HCT116 (cell line): Measurements from ENCODE around the gene FAM135A. TPM values are rescaled to one million over a fixed set of nuclear protein-coding genes. Genes with fewer than 3 reads are reported as not detected.

ENCODE experiments used
- EGR1 ChIP-seq: IDR thresholded peaks from 2 replicates; pipeline ENCODE4 v1.6.1; 2012; ENCODE audit warnings: low read depth
- ELF1 ChIP-seq: IDR thresholded peaks from 2 replicates; pipeline ENCODE4 v1.6.1; 2012; ENCODE audit warnings: low read depth, borderline replicate concordance
- EZH2 ChIP-seq: fragments of 200-600 bp; sonication (generic); IDR thresholded peaks from 2 replicates; pipeline ENCODE4 v1.6.1; 2017; ENCODE audit warnings: antibody characterized with exemption, mixed run types
- FOSL1 ChIP-seq: IDR thresholded peaks from 2 replicates; pipeline ENCODE4 v1.6.1; 2012; ENCODE audit warnings: low read depth
- RAD21 ChIP-seq: IDR thresholded peaks from 2 replicates; pipeline ENCODE4 v1.6.1; 2012; ENCODE audit warnings: low read depth, mild to moderate bottlenecking
- TCF7L2 ChIP-seq: IDR thresholded peaks from 2 replicates; pipeline ENCODE4 v1.7.0; 2011; ENCODE audit warnings: borderline replicate concordance, inconsistent platforms; ENCODE audit not compliant: insufficient read depth, insufficient read length; ENCODE audit errors: extremely low read depth
- total RNA-seq: library from RNA; stranded (reverse); gene quantifications from one replicate; pipeline ENCODE4 v1.2.1, GENCODE V29; 2021; ENCODE audit not compliant: unreplicated experiment
- TF ChIP-seq, protein P1 (sequence below), 3 experiments: fragments of 200-600 bp in 1 of 3; sonication (generic) in 1 of 3; IDR thresholded peaks in 2 of 3; conservative IDR thresholded peaks in 1 of 3; 2 replicates each; pipeline ENCODE4 v1.5.1; 2012 to 2017; ENCODE audit warnings: low read depth in 2 of 3, low read length in 2 of 3, antibody characterized with exemption in 1 of 3, borderline replicate concordance in 1 of 3, control low read depth in 1 of 3, mild to moderate bottlenecking in 1 of 3, mixed read lengths in 1 of 3, mixed run types in 1 of 3, moderate library complexity in 1 of 3; ENCODE audit not compliant: insufficient read depth in 1 of 3
- TF ChIP-seq, protein P2 (sequence below): IDR thresholded peaks from 2 replicates; pipeline ENCODE4 v1.6.1; 2012
- TF ChIP-seq, protein P3 (sequence below): IDR thresholded peaks from 2 replicates; pipeline ENCODE4 v1.6.1; 2012; ENCODE audit warnings: low read depth

FAM135A gene
- total RNA-seq, 1 experiment from 2014 or later = 20.8 TPM

DNA sequence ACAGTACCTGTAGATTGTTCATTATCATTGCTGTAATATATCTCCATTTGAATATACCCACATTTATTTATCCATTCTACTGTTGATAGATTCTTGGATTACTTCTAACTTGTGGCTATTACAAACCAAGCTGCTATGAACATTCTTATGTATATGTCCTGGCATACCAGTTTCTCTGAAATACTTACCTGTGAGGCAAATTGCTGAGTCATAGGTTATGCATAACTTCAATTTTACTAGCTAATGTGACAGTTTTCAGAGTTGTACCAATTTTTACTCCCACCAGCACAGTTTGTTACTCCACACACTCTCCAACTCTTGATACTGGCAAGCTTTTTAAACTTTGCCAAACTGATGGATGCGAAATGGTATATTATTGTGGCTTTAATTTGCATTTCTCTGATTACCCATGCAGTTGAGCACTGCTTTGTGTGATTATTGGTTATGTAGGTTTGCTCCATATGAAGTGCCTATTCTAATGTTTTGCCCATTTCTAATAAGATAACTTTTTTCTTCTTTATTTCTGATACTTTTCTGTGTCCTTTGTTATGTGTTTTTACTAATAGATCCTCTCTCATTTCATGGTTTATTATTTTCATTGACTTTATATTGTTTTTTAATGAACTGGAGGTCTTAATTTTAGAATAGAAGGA is 90.6 kb downstream of the FAM135A start (continued):
- TF ChIP-seq, protein P1, sequence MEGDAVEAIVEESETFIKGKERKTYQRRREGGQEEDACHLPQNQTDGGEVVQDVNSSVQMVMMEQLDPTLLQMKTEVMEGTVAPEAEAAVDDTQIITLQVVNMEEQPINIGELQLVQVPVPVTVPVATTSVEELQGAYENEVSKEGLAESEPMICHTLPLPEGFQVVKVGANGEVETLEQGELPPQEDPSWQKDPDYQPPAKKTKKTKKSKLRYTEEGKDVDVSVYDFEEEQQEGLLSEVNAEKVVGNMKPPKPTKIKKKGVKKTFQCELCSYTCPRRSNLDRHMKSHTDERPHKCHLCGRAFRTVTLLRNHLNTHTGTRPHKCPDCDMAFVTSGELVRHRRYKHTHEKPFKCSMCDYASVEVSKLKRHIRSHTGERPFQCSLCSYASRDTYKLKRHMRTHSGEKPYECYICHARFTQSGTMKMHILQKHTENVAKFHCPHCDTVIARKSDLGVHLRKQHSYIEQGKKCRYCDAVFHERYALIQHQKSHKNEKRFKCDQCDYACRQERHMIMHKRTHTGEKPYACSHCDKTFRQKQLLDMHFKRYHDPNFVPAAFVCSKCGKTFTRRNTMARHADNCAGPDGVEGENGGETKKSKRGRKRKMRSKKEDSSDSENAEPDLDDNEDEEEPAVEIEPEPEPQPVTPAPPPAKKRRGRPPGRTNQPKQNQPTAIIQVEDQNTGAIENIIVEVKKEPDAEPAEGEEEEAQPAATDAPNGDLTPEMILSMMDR (IDR thresholded peaks at IDR 0.05 in 2 of 3, conservative IDR thresholded peaks at IDR 0.05 in 1 of 3; ENCODE audit: borderline replicate concordance in 1 of 3, insufficient read depth in 1 of 3, low read depth in 2 of 3, low read length in 2 of 3) = no peak
- TF ChIP-seq EGR1 (no peak), TCF7L2 (no peak), RAD21 (no peak), ELF1 (no peak), EZH2 (no peak), FOSL1 (no peak)
- TF ChIP-seq, protein P2, sequence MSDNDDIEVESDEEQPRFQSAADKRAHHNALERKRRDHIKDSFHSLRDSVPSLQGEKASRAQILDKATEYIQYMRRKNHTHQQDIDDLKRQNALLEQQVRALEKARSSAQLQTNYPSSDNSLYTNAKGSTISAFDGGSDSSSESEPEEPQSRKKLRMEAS = no peak
- TF ChIP-seq, protein P3, sequence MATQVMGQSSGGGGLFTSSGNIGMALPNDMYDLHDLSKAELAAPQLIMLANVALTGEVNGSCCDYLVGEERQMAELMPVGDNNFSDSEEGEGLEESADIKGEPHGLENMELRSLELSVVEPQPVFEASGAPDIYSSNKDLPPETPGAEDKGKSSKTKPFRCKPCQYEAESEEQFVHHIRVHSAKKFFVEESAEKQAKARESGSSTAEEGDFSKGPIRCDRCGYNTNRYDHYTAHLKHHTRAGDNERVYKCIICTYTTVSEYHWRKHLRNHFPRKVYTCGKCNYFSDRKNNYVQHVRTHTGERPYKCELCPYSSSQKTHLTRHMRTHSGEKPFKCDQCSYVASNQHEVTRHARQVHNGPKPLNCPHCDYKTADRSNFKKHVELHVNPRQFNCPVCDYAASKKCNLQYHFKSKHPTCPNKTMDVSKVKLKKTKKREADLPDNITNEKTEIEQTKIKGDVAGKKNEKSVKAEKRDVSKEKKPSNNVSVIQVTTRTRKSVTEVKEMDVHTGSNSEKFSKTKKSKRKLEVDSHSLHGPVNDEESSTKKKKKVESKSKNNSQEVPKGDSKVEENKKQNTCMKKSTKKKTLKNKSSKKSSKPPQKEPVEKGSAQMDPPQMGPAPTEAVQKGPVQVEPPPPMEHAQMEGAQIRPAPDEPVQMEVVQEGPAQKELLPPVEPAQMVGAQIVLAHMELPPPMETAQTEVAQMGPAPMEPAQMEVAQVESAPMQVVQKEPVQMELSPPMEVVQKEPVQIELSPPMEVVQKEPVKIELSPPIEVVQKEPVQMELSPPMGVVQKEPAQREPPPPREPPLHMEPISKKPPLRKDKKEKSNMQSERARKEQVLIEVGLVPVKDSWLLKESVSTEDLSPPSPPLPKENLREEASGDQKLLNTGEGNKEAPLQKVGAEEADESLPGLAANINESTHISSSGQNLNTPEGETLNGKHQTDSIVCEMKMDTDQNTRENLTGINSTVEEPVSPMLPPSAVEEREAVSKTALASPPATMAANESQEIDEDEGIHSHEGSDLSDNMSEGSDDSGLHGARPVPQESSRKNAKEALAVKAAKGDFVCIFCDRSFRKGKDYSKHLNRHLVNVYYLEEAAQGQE = no peak
